Gastroesophageal sphincter (tissue), 4 donors: Measurements from ENCODE around the gene LASP1. TPM values are rescaled to one million over a fixed set of nuclear protein-coding genes. Genes with fewer than 3 reads are reported as not detected.

Experiments
- ATAC-seq: fragments of 150-250 bp; one replicate; pipeline ENCODE4 v1.9.1; 2016; ENCODE audit warnings: mild to moderate bottlenecking, moderate library complexity
- H3K27ac ChIP-seq, 4 donors: fragments of 200-600 bp; sonication (generic) in 3 of 4; 1 replicate in 3 of 4; 2 replicates in 1 of 4; pipeline ENCODE4 v1.5.1; 2016 to 2019
- H3K27me3 ChIP-seq: fragments of 200-600 bp; sonication (generic); one replicate; pipeline ENCODE4 v1.5.1; 2019
- H3K36me3 ChIP-seq, 2 donors: fragments of 200-600 bp; sonication (generic); one replicate each; pipeline ENCODE4 v1.5.1; 2019; ENCODE audit warnings: control low read depth in 1 of 2
- H3K4me1 ChIP-seq, 3 donors: fragments of 200-600 bp; sonication (generic); 1 replicate in 2 of 3; 2 replicates in 1 of 3; pipeline ENCODE4 v1.5.1; 2016 to 2019; ENCODE audit warnings: control low read depth in 2 of 3
- H3K4me3 ChIP-seq, 2 donors: fragments of 200-600 bp; sonication (generic); one replicate each; pipeline ENCODE4 v1.5.1; 2019; ENCODE audit warnings: mild to moderate bottlenecking in 1 of 2, moderate library complexity in 1 of 2
- H3K9me3 ChIP-seq, 3 donors: fragments of 200-600 bp; sonication (generic); one replicate each; pipeline ENCODE4 v1.5.1; 2017 to 2019; ENCODE audit warnings: control low read depth in 2 of 3
- CTCF ChIP-seq, 4 experiments: fragments of 200-600 bp in 2 of 4; fragments of 450-650 bp in 2 of 4; sonication (generic) in 1 of 4; IDR thresholded peaks; one replicate each; pipeline ENCODE4 v1.5.1; 2017 to 2019; ENCODE audit warnings: antibody characterized with exemption in 4 of 4, mild to moderate bottlenecking in 2 of 4, moderate library complexity in 2 of 4
- EP300 ChIP-seq: sonication (generic); formaldehyde crosslinking; IDR thresholded peaks from one replicate; pipeline ENCODE4 v1.6.1; 2017; ENCODE audit warnings: antibody characterized with exemption, mild to moderate bottlenecking
- POLR2A ChIP-seq, 2 donors: fragments of 450-650 bp; IDR thresholded peaks; one replicate each; pipeline ENCODE4 v1.6.1; 2017; ENCODE audit warnings: antibody characterized with exemption in 2 of 2, mild to moderate bottlenecking in 2 of 2, moderate library complexity in 1 of 2
- POLR2AphosphoS5 ChIP-seq: sonication (generic); formaldehyde crosslinking; IDR thresholded peaks from one replicate; pipeline ENCODE4 v1.6.1; 2017; ENCODE audit warnings: antibody characterized with exemption
- WGBS, 2 donors: methylation state at CpG; one replicate each; pipeline ENCODE4 v1.1.5; 2018; ENCODE audit warnings: low coverage in 1 of 2; 5-methylcytosine and 5-hydroxymethylcytosine counted together
- total RNA-seq, 4 donors: library from RNA; depleted of rRNA; stranded (reverse); fragments of >200 nt; gene quantifications; one replicate each; pipeline ENCODE4 v1.1.0, GENCODE V29; 2016

LASP1 gene
- total RNA-seq, 4 donors from 2014 or later = 33.5 to 88.9 (median 73.6) TPM

- H3K9me3 ChIP-seq = no peaks in the 10 kb centered on the region
- H3K27me3 ChIP-seq = no peaks in the 10 kb centered on the region
- peak overlapping the region; percentile 89 to 96 (median 94) for H3K27ac ChIP-seq
- H3K4me3 ChIP-seq = peak overlapping the region in 1 of 2 donors; percentile 97
- 27 to 37% methylated on average over 14 to 20 of the region's 31 CpGs for WGBS, 2 donors
- H3K36me3 ChIP-seq = no peaks in the 10 kb centered on the region
- TF ChIP-seq POLR2A (IDR thresholded peaks at IDR 0.05) (no peak), POLR2AphosphoS5 (no peak), EP300 (no peak), CTCF (IDR thresholded peaks at IDR 0.05) (peak in 3 of 4 experiments; percentile 27 to 54 (median 44))
- H3K4me1 ChIP-seq = peaks cover 0 to 33% (median 13%) of the 10 kb centered on the region in 3 donors
- no peak for ATAC-seq
These were observed 2.5 kb upstream of the LASP1 start for GRCh38 chr17:38867179-38867967.

GRCh38 chr17:38867968-38868816 is 1.7 kb upstream of the LASP1 start:
- Histone ChIP-seq H3K9me3 (no peaks in the 10 kb centered on the region), H3K27ac (peak overlapping the region; percentile 89 to 96 (median 94)), H3K4me3 (peak overlapping the region; percentile 84 to 97), H3K4me1 (peaks cover 0 to 41% (median 21%) of the 10 kb centered on the region in 3 donors), H3K36me3 (no peaks in the 10 kb centered on the region), H3K27me3 (no peaks in the 10 kb centered on the region)
- ATAC-seq = peak; percentile 7
- TF ChIP-seq POLR2AphosphoS5 (no peak), CTCF (IDR thresholded peaks at IDR 0.05) (no peak), POLR2A (IDR thresholded peaks at IDR 0.05) (no peak), EP300 (no peak)
- 19 to 22% methylated on average over 16 to 25 of the region's 25 CpGs for WGBS, 2 donors

- Histone ChIP-seq H3K36me3 (no peaks in the 10 kb centered on the region), H3K4me1 (peaks cover 0 to 49% (median 29%) of the 10 kb centered on the region in 3 donors), H3K27ac (peak overlapping the region; percentile 89 to 96 (median 94)), H3K4me3 (peak overlapping the region; percentile 84 to 97), H3K9me3 (no peaks in the 10 kb centered on the region), H3K27me3 (no peaks in the 10 kb centered on the region)
- TF ChIP-seq EP300 (no peak), POLR2AphosphoS5 (no peak), CTCF (IDR thresholded peaks at IDR 0.05) (peak in 2 of 4 experiments; percentile 26 to 34), POLR2A (IDR thresholded peaks at IDR 0.05) (no peak)
- 0% methylated on average over 18 to 23 of the region's 26 CpGs for WGBS, 2 donors
- ATAC-seq = peak; percentile 81
These were observed 887 bp upstream of the LASP1 start for GRCh38 chr17:38868817-38869525.

- H3K4me3 ChIP-seq = peak overlapping the region; percentile 84 to 97
- no peaks in the 10 kb centered on the region for H3K27me3 ChIP-seq
- TF ChIP-seq POLR2AphosphoS5 (no peak), EP300 (no peak), CTCF (IDR thresholded peaks at IDR 0.05) (peak in 1 of 4 experiments; percentile 33)
- H3K9me3 ChIP-seq = no peaks in the 10 kb centered on the region
- ATAC-seq = peak; percentile 44
- peak overlapping the region; percentile 89 to 96 (median 94) for H3K27ac ChIP-seq
- no peaks in the 10 kb centered on the region for H3K36me3 ChIP-seq
- 0% methylated on average over 2 to 11 of the region's 56 CpGs for WGBS, 2 donors
- peaks cover 0 to 64% (median 44%) of the 10 kb centered on the region in 3 donors for H3K4me1 ChIP-seq
These were observed 654 bp downstream of the LASP1 start for GRCh38 chr17:38870259-38871165.
